DND-41 (cell line): ENCODE measurements around the gene SPRR2A.

ENCODE experiments used
- EZH2 ChIP-seq: IDR thresholded peaks from 3 replicates; pipeline ENCODE4 v1.6.1; 2012; ENCODE audit warnings: borderline replicate concordance, low read depth, mild to moderate bottlenecking, moderate library complexity, low read length, inconsistent platforms; ENCODE audit not compliant: severe bottlenecking
- TF ChIP-seq, protein P1 (sequence below): IDR thresholded peaks from 2 replicates; pipeline ENCODE4 v1.5.1; 2012; ENCODE audit warnings: borderline replicate concordance, low read length, moderate library complexity, mild to moderate bottlenecking; ENCODE audit not compliant: poor library complexity, severe bottlenecking; ENCODE audit errors: extremely low read depth

DNA sequence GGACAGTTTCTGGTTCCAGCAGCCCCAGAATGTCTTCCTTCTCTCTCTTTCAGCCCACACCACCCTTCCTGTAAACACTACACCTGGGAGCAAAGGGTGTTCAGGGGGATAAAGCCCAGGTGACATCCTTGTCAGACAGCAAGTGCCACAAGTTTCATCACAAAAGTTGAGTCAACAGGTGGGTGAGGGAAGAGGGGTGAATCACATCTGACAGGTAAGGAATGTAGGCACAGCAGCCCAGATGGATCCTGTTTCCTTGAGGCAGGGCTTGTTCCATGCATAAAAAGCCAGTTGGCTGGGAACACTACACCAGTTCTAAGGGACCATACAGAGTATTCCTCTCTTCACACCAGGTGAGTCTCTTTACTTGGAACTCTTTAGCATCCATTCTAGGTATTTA, 26.4 kb downstream of the SPRR2A start, which contains the start of gene SPRR1B:
- TF ChIP-seq, protein P1, sequence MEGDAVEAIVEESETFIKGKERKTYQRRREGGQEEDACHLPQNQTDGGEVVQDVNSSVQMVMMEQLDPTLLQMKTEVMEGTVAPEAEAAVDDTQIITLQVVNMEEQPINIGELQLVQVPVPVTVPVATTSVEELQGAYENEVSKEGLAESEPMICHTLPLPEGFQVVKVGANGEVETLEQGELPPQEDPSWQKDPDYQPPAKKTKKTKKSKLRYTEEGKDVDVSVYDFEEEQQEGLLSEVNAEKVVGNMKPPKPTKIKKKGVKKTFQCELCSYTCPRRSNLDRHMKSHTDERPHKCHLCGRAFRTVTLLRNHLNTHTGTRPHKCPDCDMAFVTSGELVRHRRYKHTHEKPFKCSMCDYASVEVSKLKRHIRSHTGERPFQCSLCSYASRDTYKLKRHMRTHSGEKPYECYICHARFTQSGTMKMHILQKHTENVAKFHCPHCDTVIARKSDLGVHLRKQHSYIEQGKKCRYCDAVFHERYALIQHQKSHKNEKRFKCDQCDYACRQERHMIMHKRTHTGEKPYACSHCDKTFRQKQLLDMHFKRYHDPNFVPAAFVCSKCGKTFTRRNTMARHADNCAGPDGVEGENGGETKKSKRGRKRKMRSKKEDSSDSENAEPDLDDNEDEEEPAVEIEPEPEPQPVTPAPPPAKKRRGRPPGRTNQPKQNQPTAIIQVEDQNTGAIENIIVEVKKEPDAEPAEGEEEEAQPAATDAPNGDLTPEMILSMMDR = no peak
- TF ChIP-seq EZH2 = no peak
